Mucosa of rectum (tissue), 2 donors: ENCODE results near the gene ANXA1.

ENCODE experiments used
- H3K27ac ChIP-seq, 2 donors: one replicate each; pipeline ENCODE4 v1.7.0; 2013; ENCODE audit warnings: inconsistent platforms in 2 of 2, low read depth in 2 of 2, low read length in 2 of 2
- H3K27me3 ChIP-seq, 2 donors: one replicate each; pipeline ENCODE4 v1.7.0; 2013; ENCODE audit warnings: low read length in 2 of 2; ENCODE audit not compliant: control insufficient read depth in 2 of 2, insufficient read depth in 2 of 2
- H3K36me3 ChIP-seq, 2 donors: one replicate each; pipeline ENCODE4 v1.7.0; 2013; ENCODE audit warnings: low read length in 2 of 2; ENCODE audit not compliant: control insufficient read depth in 2 of 2, insufficient read depth in 2 of 2
- H3K4me1 ChIP-seq, 2 donors: one replicate each; pipeline ENCODE4 v1.7.0; 2013; ENCODE audit warnings: low read length in 2 of 2, mild to moderate bottlenecking in 1 of 2; ENCODE audit not compliant: control insufficient read depth in 2 of 2, insufficient read depth in 2 of 2
- H3K4me3 ChIP-seq, 2 donors: one replicate each; pipeline ENCODE4 v1.7.0; 2013; ENCODE audit warnings: low read length in 2 of 2
- H3K9ac ChIP-seq, 2 donors: one replicate each; pipeline ENCODE4 v1.7.0; 2013; ENCODE audit warnings: low read length in 2 of 2, low read depth in 1 of 2, mild to moderate bottlenecking in 1 of 2
- H3K9me3 ChIP-seq, 2 donors: one replicate each; pipeline ENCODE4 v1.7.0; 2013; ENCODE audit warnings: low read length in 2 of 2; ENCODE audit not compliant: control insufficient read depth in 2 of 2
- donor health status: healthy.
- donor health status: Normal muscosa, but diverticular disease.

The ANXA1 gene

GRCh38 chr9:73121375-73121935 lies 30.2 kb upstream of the ANXA1 start:
- Histone ChIP-seq H3K9me3 (no peaks in the 10 kb centered on the region), H3K4me3 (no peak overlapping the region), H3K27ac (no peak overlapping the region), H3K36me3 (no peaks in the 10 kb centered on the region), H3K9ac (no peak overlapping the region), H3K27me3 (no peaks in the 10 kb centered on the region), H3K4me1 (no peaks in the 10 kb centered on the region)

GRCh38 chr9:73125651-73126050 lies 26.0 kb upstream of the ANXA1 start:
- Histone ChIP-seq H3K4me3 (no peak overlapping the region), H3K9me3 (no peaks in the 10 kb centered on the region)

GRCh38 chr9:73129941-73130685 lies 21.6 kb upstream of the ANXA1 start:
- Histone ChIP-seq H3K4me3 (no peak overlapping the region), H3K27me3 (no peaks in the 10 kb centered on the region), H3K9me3 (no peaks in the 10 kb centered on the region), H3K36me3 (no peaks in the 10 kb centered on the region), H3K27ac (no peak overlapping the region), H3K4me1 (peaks cover 0 to 3% of the 10 kb centered on the region in 2 donors), H3K9ac (no peak overlapping the region)

More at GRCh38 chr9:73125651-73126050, 26.0 kb upstream of the ANXA1 start:
- no peak overlapping the region for H3K9ac ChIP-seq
- no peaks in the 10 kb centered on the region for H3K4me1 ChIP-seq
- H3K36me3 ChIP-seq = no peaks in the 10 kb centered on the region
- H3K27ac ChIP-seq = no peak overlapping the region
- H3K27me3 ChIP-seq = no peaks in the 10 kb centered on the region

GRCh38 chr9:73131461-73131860 lies 20.2 kb upstream of the ANXA1 start:
- Histone ChIP-seq H3K36me3 (no peaks in the 10 kb centered on the region), H3K4me1 (peaks cover 0 to 3% of the 10 kb centered on the region in 2 donors), H3K4me3 (no peak overlapping the region), H3K9me3 (no peaks in the 10 kb centered on the region), H3K27me3 (no peaks in the 10 kb centered on the region), H3K9ac (no peak overlapping the region), H3K27ac (peak overlapping the region; percentile 78 to 82)

- no peaks in the 10 kb centered on the region for H3K36me3 ChIP-seq
- no peaks in the 10 kb centered on the region for H3K9me3 ChIP-seq
- H3K4me1 ChIP-seq = peaks cover 0 to 3% of the 10 kb centered on the region in 2 donors
- peak overlapping the region; percentile 69 to 86 for H3K4me3 ChIP-seq
- H3K27ac ChIP-seq = peak overlapping the region; percentile 78 to 82
- no peaks in the 10 kb centered on the region for H3K27me3 ChIP-seq
- H3K9ac ChIP-seq = peak overlapping the region; percentile 58 to 79
These were observed 19.5 kb upstream of the ANXA1 start for GRCh38 chr9:73132034-73132776.

DNA sequence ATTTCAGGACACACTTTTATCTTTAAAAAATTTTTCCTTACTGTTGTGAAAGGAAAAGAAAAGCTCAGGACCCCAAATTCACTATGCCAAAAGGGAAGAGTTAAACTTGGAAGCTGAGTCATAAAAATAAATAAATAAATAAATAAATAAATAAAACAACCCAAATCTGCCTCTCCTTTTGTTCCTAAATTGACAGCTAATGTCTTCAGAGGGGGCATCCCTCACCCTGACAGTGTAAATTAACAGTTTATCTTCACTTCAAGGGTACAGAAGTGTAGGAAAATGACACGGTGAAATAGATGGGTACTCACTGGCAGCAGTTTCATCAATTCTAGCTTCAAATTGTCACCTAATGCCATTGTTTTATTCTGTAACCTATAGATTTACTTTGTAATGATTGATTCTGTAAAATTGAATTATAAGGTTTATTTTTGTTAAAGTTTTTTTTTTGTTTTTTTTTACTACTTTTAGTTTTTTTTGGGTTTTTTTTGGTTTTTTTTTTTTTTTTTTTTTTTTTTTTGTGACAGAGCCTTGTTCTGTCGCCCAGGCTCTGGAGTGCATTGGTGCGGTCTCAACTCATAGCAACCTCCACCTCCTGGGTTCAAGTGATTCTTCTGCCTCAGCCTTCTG lies 18.5 kb upstream of the ANXA1 start:
- Histone ChIP-seq H3K4me1 (peaks cover 0 to 3% of the 10 kb centered on the region in 2 donors), H3K27ac (peak overlapping the region in 1 of 2 donors; percentile 82), H3K36me3 (no peaks in the 10 kb centered on the region), H3K9me3 (no peaks in the 10 kb centered on the region), H3K9ac (no peak overlapping the region), H3K27me3 (no peaks in the 10 kb centered on the region), H3K4me3 (peak overlapping the region in 1 of 2 donors; percentile 86)

- no peaks in the 10 kb centered on the region for H3K9me3 ChIP-seq
- no peak overlapping the region for H3K4me3 ChIP-seq
- H3K36me3 ChIP-seq = no peaks in the 10 kb centered on the region
- H3K27ac ChIP-seq = no peak overlapping the region
- no peaks in the 10 kb centered on the region for H3K27me3 ChIP-seq
- H3K9ac ChIP-seq = no peak overlapping the region
- peaks cover 0 to 3% of the 10 kb centered on the region in 2 donors for H3K4me1 ChIP-seq
These were observed 17.7 kb upstream of the ANXA1 start for GRCh38 chr9:73133921-73134407.

- Histone ChIP-seq H3K36me3 (no peaks in the 10 kb centered on the region), H3K27ac (no peak overlapping the region), H3K27me3 (no peaks in the 10 kb centered on the region), H3K4me3 (no peak overlapping the region), H3K9me3 (no peaks in the 10 kb centered on the region), H3K4me1 (peaks cover 0 to 3% of the 10 kb centered on the region in 2 donors), H3K9ac (no peak overlapping the region)
These were observed 16.3 kb upstream of the ANXA1 start for GRCh38 chr9:73135394-73135793.

GRCh38 chr9:73137286-73137899 lies 14.3 kb upstream of the ANXA1 start:
- no peaks in the 10 kb centered on the region for H3K9me3 ChIP-seq

More at GRCh38 chr9:73137286-73137899, 14.3 kb upstream of the ANXA1 start:
- Histone ChIP-seq H3K27ac (no peak overlapping the region), H3K4me1 (no peaks in the 10 kb centered on the region), H3K9ac (no peak overlapping the region), H3K27me3 (no peaks in the 10 kb centered on the region), H3K4me3 (no peak overlapping the region), H3K36me3 (no peaks in the 10 kb centered on the region)
